Measurements from ENCODE around the gene ZNF169.
"Not testable (repeated sequence)": the region's sequence is repeated elsewhere in the genome, so short reads cannot be mapped to it uniquely, and the experiment has no call there.

GRCh38 chr9:94225413-94225812 is 33.7 kb upstream of the ZNF169 start:
- TF ChIP-seq CTCF (IDR thresholded peaks at IDR 0.05; ENCODE audit: borderline replicate concordance, extremely low read depth, low read length, poor library complexity, severe bottlenecking); EZH2 (IDR thresholded peaks at IDR 0.05; ENCODE audit: borderline replicate concordance, low read depth, low read length, severe bottlenecking): not testable (repeated sequence)

All from DND-41 (cell line).